GM11168 (cell line): ENCODE measurements around the gene KCNA5.

Source experiments
- in situ Hi-C: fragments of 300-500 bp; cut with MboI; formaldehyde crosslinking; loops from one replicate; pipeline ENCODE4 v1.12.0; 2022; ENCODE audit warnings: low sequenced_read_pairs; ENCODE audit not compliant: unreplicated experiment

Gene KCNA5

DNA sequence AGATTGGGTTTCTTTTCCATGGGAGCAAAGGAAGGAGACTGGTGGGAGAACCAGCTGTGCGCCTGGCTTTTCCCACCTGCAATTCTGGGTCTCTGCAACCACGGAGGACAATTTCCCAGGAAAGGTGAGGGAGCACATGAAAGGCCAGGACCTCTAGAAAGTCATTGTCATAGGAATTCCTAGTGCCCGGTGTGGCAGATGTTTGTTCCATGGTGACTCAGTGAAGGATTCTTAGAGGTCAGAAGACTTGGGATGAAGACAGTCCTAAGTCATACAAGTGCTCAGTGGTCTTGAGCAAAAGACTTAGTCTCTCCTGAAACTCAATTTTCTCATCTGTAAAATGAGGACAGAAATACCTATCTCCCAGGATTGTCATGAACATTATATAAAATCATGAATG, 51.3 kb downstream of the KCNA5 start:
- in situ Hi-C loops = no loop called here
